Neural progenitor cell (in vitro differentiated cells): ENCODE data around the gene PDE3B. TPM values are rescaled to one million over a fixed set of nuclear protein-coding genes. Genes with fewer than 3 reads are reported as not detected.

Experiments used
- DNase-seq: peaks from one replicate; pipeline ENCODE4 v3.0.0-alpha.2; 2016; ENCODE audit warnings: low spot score
- H2AFZ ChIP-seq: fragments of 200-600 bp; sonication (generic); replicated peaks from 2 replicates; pipeline ENCODE4 v1.6.1; 2016; ENCODE audit warnings: antibody characterized with exemption
- H3F3A ChIP-seq: fragments of 200-600 bp; sonication (generic); 2 replicates; pipeline ENCODE4 v1.6.1; 2016; ENCODE audit warnings: antibody characterized with exemption, low read depth
- H3K27ac ChIP-seq: fragments of 200-600 bp; sonication (generic); 2 replicates; pipeline ENCODE4 v1.5.1; 2016; ENCODE audit warnings: mild to moderate bottlenecking
- H3K27me3 ChIP-seq: fragments of 200-600 bp; sonication (generic); 2 replicates; pipeline ENCODE4 v1.6.1; 2016; ENCODE audit warnings: mild to moderate bottlenecking, moderate library complexity
- H3K36me3 ChIP-seq: fragments of 200-600 bp; sonication (generic); 2 replicates; pipeline ENCODE4 v1.5.1; 2016
- H3K4me1 ChIP-seq: fragments of 200-600 bp; sonication (generic); 2 replicates; pipeline ENCODE4 v1.6.1; 2016; ENCODE audit warnings: mixed run types
- H3K4me2 ChIP-seq: fragments of 200-600 bp; sonication (generic); 2 replicates; pipeline ENCODE4 v1.6.1; 2016
- H3K4me3 ChIP-seq: fragments of 200-600 bp; sonication (generic); 2 replicates; pipeline ENCODE4 v1.5.1; 2016
- H3K79me2 ChIP-seq: fragments of 200-600 bp; sonication (generic); 2 replicates; pipeline ENCODE4 v1.6.1; 2016; ENCODE audit warnings: low read depth
- H3K9ac ChIP-seq: fragments of 200-600 bp; sonication (generic); 2 replicates; pipeline ENCODE4 v1.6.1; 2016
- H3K9me3 ChIP-seq: fragments of 200-600 bp; sonication (generic); 2 replicates; pipeline ENCODE4 v1.5.1; 2016; ENCODE audit warnings: low read depth
- H4K20me1 ChIP-seq: fragments of 200-600 bp; sonication (generic); 2 replicates; pipeline ENCODE4 v1.6.1; 2016; ENCODE audit warnings: low read depth
- H3K27ac Mint-ChIP-seq: 3 replicates; pipeline ENCODE4 v1.8.0; 2021; ENCODE audit warnings: mixed read lengths
- H3K27me3 Mint-ChIP-seq: 2 replicates; pipeline ENCODE4 v1.8.0; 2022; ENCODE audit warnings: low read depth, mild to moderate bottlenecking, inconsistent platforms, moderate library complexity, mixed read lengths; ENCODE audit not compliant: insufficient read depth
- H3K36me3 Mint-ChIP-seq: 3 replicates; pipeline ENCODE4 v1.8.0; 2021; ENCODE audit warnings: mixed read lengths
- H3K4me1 Mint-ChIP-seq: 3 replicates; pipeline ENCODE4 v1.8.0; 2021; ENCODE audit warnings: mixed read lengths
- H3K4me3 Mint-ChIP-seq: 3 replicates; pipeline ENCODE4 v1.8.0; 2021; ENCODE audit warnings: mild to moderate bottlenecking, moderate library complexity, mixed read lengths
- H3K9me3 Mint-ChIP-seq: 3 replicates; pipeline ENCODE4 v1.8.0; 2020; ENCODE audit warnings: mixed read lengths
- EZH2 ChIP-seq: fragments of 200-600 bp; sonication (generic); IDR thresholded peaks from 2 replicates; pipeline ENCODE4 v1.6.1; 2017; ENCODE audit warnings: antibody characterized with exemption, mild to moderate bottlenecking, moderate library complexity
- EZH2phosphoT487 ChIP-seq: fragments of 200-600 bp; sonication (generic); IDR thresholded peaks from 2 replicates; pipeline ENCODE4 v1.6.1; 2017; ENCODE audit warnings: antibody characterized with exemption
- total RNA-seq: library from RNA; depleted of rRNA; stranded (reverse); fragments of >200 nt; gene quantifications from 2 replicates; pipeline ENCODE4 v1.2.3, GENCODE V29; 2015; ENCODE audit warnings: low replicate concordance
- TF ChIP-seq, protein P1 (sequence below): fragments of 200-600 bp; sonication (generic); IDR thresholded peaks from 2 replicates; pipeline ENCODE4 v1.5.1; 2017; ENCODE audit warnings: antibody characterized with exemption, mild to moderate bottlenecking

PDE3B gene
- total RNA-seq, 1 donor from 2014 or later: 14.3 TPM

DNA sequence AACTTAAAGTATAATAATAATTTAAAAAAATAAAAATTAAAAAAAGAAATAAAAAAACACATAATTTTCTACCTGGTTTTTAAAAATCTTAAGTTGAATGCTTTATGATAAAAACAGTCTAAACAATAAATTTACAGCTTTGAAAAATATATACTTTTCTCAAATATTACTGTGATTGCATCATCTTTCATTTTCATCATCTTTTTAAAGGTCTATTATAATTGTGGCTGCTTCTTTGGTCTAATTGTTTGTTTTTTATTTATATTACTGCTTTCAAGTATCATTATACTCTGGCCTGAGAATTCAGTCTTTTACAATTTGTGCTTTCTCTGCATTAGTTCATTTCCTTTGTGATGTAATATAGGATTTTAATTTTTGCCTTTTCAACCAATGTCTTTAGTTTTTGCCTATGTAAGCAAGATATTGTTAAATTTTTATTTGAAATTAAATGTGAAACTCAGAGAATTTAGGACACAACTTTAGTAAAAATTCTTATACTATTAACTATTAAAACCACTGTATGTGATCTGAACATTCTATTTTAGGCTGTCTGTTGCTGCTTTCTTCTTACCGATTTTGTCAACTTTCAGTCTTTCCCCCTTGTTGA lies 241.2 kb downstream of the PDE3B start:
- no peak overlapping the region for H2AFZ ChIP-seq
- no peaks in the 10 kb centered on the region for H3K36me3 ChIP-seq
- Mint-ChIP-seq H3K9me3 (peaks cover 7% of the 10 kb centered on the region), H3K27ac (no peak overlapping the region), H3K36me3 (peaks cover 21% of the 10 kb centered on the region), H3K4me1 (peaks cover 6% of the 10 kb centered on the region), H3K27me3 (no peaks in the 10 kb centered on the region), H3K4me3 (no peak overlapping the region)
- no peak overlapping the region for H3K4me2 ChIP-seq
- no peak for DNase-seq
- no peaks in the 10 kb centered on the region for H3K27me3 ChIP-seq
- TF ChIP-seq, protein P1, sequence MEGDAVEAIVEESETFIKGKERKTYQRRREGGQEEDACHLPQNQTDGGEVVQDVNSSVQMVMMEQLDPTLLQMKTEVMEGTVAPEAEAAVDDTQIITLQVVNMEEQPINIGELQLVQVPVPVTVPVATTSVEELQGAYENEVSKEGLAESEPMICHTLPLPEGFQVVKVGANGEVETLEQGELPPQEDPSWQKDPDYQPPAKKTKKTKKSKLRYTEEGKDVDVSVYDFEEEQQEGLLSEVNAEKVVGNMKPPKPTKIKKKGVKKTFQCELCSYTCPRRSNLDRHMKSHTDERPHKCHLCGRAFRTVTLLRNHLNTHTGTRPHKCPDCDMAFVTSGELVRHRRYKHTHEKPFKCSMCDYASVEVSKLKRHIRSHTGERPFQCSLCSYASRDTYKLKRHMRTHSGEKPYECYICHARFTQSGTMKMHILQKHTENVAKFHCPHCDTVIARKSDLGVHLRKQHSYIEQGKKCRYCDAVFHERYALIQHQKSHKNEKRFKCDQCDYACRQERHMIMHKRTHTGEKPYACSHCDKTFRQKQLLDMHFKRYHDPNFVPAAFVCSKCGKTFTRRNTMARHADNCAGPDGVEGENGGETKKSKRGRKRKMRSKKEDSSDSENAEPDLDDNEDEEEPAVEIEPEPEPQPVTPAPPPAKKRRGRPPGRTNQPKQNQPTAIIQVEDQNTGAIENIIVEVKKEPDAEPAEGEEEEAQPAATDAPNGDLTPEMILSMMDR: no peak
- TF ChIP-seq EZH2phosphoT487 (no peak), EZH2 (no peak)
- no peaks in the 10 kb centered on the region for H3F3A ChIP-seq
- H3K79me2 ChIP-seq: peaks cover under 1% of the 10 kb centered on the region
- H3K4me3 ChIP-seq: no peak overlapping the region
- H3K4me1 ChIP-seq: no peaks in the 10 kb centered on the region
- no peaks in the 10 kb centered on the region for H3K9me3 ChIP-seq
- H4K20me1 ChIP-seq: no peaks in the 10 kb centered on the region
- H3K27ac ChIP-seq: no peak overlapping the region
- H3K9ac ChIP-seq: no peak overlapping the region

- Mint-ChIP-seq H3K9me3 (peaks cover 7% of the 10 kb centered on the region), H3K36me3 (peaks cover 18% of the 10 kb centered on the region), H3K4me3 (no peak overlapping the region), H3K27ac (no peak overlapping the region), H3K4me1 (peaks cover 14% of the 10 kb centered on the region), H3K27me3 (no peaks in the 10 kb centered on the region)
- Histone ChIP-seq H3K9ac (no peak overlapping the region), H3K27ac (no peak overlapping the region), H3F3A (no peaks in the 10 kb centered on the region), H3K79me2 (peaks cover 6% of the 10 kb centered on the region), H3K4me3 (no peak overlapping the region), H3K27me3 (peaks cover 3% of the 10 kb centered on the region), H4K20me1 (no peaks in the 10 kb centered on the region), H2AFZ (no peak overlapping the region), H3K4me2 (no peak overlapping the region), H3K4me1 (no peaks in the 10 kb centered on the region), H3K36me3 (no peaks in the 10 kb centered on the region), H3K9me3 (no peaks in the 10 kb centered on the region)
- no peak for TF ChIP-seq EZH2phosphoT487
- TF ChIP-seq, protein P1: no peak
- no peak for TF ChIP-seq EZH2
- no peak for DNase-seq
Observed at GRCh38 chr11:14886513-14886912, 242.9 kb downstream of the PDE3B start.

DNA sequence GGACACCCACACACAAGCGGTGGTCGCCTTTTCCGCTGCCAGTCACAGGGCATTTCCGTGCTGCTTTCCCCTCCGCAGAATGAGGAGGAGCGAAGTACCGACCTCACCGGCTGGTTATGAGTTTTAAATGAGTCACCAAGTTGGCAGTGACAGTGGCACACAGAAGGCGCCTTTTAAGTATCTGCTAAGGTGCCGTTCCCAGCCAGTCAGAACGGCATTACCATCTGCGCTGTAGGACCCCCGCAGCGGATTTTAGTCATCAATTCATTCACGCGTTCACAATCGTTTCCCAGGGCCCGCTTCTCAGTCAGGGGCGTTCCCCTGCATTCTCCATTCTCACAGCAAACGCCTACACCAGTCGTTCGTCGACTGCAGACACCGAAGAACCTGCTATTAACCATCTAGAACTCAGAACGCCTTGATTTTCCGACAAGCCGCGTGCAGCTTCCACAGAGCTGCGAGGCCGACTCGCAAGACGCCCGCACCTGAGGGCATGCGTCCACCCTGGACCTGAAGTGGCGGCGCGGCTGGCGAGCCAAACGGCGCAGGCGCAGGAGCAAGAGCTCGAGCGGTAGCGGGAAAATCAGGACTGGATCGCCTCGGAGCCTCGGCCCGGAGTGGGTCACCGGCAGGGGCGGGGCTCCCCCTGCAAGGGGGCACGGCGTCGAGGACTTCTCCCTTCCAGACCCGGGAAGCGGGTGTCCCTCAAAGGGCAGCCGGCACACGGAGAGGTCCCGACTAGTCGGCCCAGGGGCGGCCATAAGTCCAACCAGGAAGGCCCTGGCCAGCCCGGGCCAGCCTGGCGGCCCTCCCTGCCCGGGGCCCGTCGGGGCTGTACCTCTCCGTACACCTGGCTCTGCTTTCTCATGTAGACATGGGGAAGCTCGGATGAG lies 247.8 kb downstream of the PDE3B start:
- Histone ChIP-seq H3K27ac (no peak overlapping the region), H3K4me3 (peak overlapping the region; percentile 43), H3K9ac (no peak overlapping the region), H3F3A (no peaks in the 10 kb centered on the region), H3K4me2 (peak overlapping the region; percentile 69), H2AFZ (peak overlapping the region; percentile 65), H3K36me3 (no peaks in the 10 kb centered on the region), H3K9me3 (no peaks in the 10 kb centered on the region), H3K27me3 (peaks cover 15% of the 10 kb centered on the region), H4K20me1 (no peaks in the 10 kb centered on the region), H3K4me1 (no peaks in the 10 kb centered on the region), H3K79me2 (peaks cover 6% of the 10 kb centered on the region)
- Mint-ChIP-seq H3K27me3 (no peaks in the 10 kb centered on the region), H3K27ac (peak overlapping the region; percentile 82), H3K4me1 (peaks cover 14% of the 10 kb centered on the region), H3K4me3 (peak overlapping the region; percentile 96), H3K9me3 (no peaks in the 10 kb centered on the region), H3K36me3 (peaks cover 5% of the 10 kb centered on the region)
- TF ChIP-seq EZH2: peak; percentile 10
- TF ChIP-seq, protein P1: no peak
- TF ChIP-seq EZH2phosphoT487: peak; percentile 28
- DNase-seq: peak; percentile 95
